HG02798 (cell line): ENCODE measurements around the gene ELOA2.
"Not testable (repeated sequence)": the region's sequence is repeated elsewhere in the genome, so short reads cannot be mapped to it uniquely, and the experiment has no call there.

ENCODE experiments used
- ATAC-seq: cut with Tn5 transposase; IDR thresholded peaks from one replicate; pipeline ENCODE4 v1.9.1; 2021; ENCODE audit warnings: mild to moderate bottlenecking; ENCODE audit not compliant: unreplicated experiment, poor library complexity

Gene ELOA2

DNA sequence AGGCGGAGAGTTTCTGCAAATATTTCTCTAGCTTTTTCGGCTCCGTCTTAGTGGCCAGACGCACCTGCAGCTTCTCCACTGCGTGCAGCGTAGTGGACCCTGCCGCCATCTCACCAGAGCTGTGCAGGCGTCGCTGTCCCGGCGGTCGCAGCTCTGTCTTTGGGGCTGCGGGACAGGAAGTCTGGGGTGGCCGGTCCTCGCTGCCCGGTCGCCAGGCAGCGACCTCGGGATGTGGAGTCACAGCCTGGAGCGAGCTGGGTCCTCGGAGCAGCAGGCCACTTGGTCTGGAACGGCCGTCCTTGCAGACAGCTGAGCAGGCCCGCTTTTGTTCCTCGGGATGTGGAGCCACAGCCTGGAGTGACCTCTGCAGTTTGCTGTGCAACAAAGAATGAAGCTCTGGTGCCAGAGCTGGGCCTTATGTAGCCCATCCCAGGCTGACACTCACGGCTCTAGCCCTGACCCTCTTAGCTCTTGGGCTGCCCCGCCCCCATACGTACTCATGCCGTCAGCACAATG, at the start of gene ELOA2:
Gene ELOA2 (minus strand): TSS at position 466 of the 516 bp plus-strand sequence. CDS start 357 bp downstream, at position 109.
- no peak for ATAC-seq

GRCh38 chr18:47081578-47081977, 46.2 kb upstream of the ELOA2 start:
- ATAC-seq, result no peak

DNA sequence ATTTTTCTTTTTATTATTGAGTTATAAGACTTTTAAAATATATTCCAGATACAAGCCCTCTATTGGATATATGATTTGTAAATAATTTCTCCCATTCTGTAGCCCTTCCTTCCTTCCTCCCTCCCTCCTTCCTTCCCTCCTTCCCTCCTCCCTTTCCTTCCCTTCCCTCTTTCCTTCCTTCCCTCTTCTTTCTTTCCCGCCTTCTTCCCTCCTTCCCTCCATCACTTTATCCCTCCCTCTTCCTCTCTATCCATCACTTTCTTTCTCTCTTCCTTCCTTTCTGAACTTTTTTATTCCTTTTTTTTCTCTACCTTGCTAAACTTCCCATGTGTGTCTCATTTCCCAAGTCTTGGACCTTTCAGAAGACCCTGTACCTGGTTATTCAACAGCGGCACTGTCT, 45.5 kb upstream of the ELOA2 start:
- no peak for ATAC-seq

- ATAC-seq, result no peak
Measured at GRCh38 chr18:47077111-47077510, 41.7 kb upstream of the ELOA2 start.

- no peak for ATAC-seq
Measured at GRCh38 chr18:47075098-47075883, 39.9 kb upstream of the ELOA2 start.

- no peak for ATAC-seq
Measured at GRCh38 chr18:47067648-47068047, 32.2 kb upstream of the ELOA2 start.

- ATAC-seq, result no peak
Measured at GRCh38 chr18:47063096-47063495, 27.7 kb upstream of the ELOA2 start.

GRCh38 chr18:47062471-47062870, 27.1 kb upstream of the ELOA2 start:
- no peak for ATAC-seq

DNA sequence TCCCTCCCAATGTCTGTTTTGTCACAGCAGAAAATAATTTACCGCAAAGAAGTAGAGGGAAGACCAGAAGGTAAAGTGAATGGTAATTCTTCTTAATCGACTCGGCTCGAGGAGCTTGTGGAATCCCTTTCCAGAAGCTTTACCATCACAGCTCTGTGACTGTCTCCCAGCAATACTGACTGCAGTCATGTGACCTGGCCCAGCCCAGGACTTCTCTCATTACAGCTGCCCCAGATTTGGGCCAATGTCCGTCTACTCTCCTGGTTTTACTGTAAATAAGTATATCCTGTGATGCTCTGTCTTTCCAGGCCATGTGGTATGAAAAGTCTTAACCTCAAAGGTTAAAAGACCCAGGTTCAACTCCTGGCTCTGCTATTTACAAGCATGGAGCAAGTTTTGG, 18.9 kb upstream of the ELOA2 start:
- ATAC-seq, result no peak

DNA sequence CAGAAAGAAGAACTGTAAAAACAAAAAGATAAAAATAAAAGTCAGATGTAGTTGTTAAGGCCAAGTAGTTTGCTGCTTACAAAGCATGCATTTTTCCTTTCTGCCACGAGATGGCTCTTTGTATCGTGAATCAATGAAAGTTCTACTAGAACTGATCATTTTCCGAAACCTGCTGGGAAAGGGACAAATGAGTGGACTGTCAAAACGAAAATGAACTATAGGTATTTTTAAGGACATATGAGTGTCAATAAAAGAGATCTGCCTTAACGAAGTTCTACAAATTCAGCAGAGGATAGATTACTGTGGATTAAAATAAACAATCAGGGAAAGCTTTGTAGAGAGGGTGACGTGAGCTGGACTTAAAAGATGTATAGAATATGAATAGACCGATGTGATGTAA, 15.0 kb upstream of the ELOA2 start:
- ATAC-seq, result no peak

- no peak for ATAC-seq
Measured at GRCh38 chr18:47040982-47041381, 5.6 kb upstream of the ELOA2 start.

DNA sequence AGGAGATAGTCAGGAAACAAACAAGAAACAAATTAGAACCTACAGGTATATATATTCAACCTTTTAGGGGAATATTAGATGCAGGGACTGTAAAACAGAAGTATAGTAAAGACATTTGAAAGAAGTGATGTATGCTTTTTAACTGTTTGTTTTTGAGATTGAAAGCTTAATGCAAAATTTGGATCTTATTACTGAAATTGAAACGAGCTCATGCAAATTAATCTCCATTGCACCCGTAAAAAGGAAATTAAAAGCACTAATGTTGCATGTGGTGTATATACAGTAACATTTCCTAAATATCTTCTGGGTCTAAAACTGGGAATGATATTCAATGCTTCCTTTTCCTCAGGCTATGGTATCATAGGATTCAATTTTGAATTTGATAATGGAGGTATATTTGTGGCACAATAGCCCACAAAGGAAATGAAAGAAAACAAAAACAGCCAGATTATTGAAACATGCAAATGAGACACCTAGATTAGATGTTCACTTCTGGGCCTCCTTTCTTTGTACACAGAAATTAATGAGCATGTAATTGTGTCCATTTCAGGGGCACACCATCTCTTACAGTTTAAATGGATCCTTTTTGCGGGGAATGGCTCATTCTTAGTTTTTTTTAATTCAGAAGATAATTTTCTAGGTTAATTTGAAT, 1.6 kb upstream of the ELOA2 start:
- no peak for ATAC-seq

DNA sequence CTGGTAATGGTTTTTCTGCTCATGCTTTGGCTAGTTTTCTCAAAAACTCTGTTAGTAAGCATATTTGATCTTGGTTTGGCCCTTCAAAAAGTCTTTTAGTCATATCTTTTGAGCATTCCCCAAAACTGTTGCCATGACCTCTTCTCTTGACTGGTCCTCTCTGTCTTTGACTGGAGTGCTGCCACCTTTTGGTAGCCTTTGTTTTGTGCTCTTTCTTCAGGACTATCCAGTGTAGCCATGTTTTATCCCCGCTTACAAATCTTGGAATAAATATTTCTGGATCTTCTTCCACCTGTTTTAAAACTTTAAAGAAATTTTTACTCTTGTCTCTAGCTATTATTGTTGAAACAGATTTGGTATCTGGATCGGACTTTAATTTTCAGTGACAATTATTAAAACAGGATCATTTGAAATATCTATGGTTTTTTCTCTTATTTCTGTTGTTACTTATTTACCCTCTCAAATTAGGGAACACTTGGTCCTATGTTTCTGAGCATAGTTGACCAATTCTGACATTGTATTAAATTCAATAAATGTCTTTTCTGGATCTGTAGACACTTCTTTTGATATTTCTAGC, 965 bp upstream of the ELOA2 start:
- no peak for ATAC-seq

DNA sequence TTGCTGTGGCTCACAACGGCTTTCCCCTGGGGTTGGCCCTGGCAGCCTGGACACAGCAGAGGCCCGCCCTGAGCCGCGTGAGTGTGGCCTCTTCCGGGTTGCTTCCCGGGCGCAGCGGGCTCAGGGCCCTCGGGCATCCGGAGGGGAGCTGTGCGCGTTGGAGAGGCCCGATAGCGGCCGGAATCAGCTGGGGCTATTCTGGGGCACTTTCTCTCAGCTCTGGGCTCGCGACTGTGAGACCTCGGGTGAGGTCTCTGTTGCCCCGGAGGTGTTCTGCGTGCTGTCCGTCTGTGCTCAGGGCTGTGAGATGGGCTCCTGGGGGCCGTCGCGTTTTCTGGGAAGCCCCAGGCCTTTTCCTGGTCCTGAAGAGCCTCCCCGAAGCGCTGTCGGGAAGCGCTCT, 830 bp downstream of the ELOA2 start:
- ATAC-seq, result not testable (repeated sequence)

DNA sequence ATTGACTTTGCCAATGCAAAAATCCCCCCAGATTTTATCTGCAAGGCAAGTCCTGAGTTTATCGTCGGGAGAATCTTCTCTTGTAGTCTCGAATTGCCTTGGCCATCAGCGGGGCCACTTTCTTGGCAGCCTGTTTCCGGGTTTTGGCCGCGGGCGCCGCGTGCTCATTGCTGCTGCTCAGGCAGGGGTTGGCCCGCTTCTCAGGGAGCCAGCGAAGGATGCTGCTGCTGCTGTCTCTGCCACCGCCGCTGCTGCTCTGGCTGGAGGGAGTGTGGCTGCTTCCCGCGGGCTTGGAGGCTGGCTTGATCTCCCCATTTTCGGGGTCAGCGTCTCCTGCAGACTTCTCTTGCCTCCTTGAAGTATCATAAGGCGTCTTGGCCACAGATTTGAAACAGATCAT, 2.5 kb downstream of the ELOA2 start:
- no peak for ATAC-seq

- ATAC-seq, result not testable (repeated sequence)
Measured at GRCh38 chr18:47030887-47031286, 4.5 kb downstream of the ELOA2 start.

- ATAC-seq, result not testable (repeated sequence)
Measured at GRCh38 chr18:47029684-47030353, 5.6 kb downstream of the ELOA2 start.

DNA sequence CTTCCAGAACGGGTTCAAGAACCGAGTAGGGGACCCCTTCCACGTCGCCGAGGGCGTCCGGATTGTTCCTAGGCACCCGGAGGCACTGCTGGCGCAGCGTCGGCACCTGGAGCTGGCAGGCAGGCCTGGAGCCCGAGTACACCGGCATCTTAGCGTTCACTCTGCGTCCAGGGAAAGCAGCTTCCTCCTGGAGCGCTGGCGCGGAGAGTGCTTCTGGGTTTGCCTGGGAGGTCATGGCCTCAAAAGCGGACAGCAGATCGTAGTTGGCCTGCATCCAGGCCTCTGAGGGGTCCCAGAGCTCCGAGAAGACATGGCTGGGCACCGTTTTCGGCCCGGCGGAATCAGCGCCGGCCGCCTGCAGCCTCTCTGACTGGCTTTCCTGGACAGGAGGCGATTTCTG, 6.7 kb downstream of the ELOA2 start:
- ATAC-seq, result not testable (repeated sequence)

- ATAC-seq, result not testable (repeated sequence)
Measured at GRCh38 chr18:47025557-47026174, 9.8 kb downstream of the ELOA2 start.

DNA sequence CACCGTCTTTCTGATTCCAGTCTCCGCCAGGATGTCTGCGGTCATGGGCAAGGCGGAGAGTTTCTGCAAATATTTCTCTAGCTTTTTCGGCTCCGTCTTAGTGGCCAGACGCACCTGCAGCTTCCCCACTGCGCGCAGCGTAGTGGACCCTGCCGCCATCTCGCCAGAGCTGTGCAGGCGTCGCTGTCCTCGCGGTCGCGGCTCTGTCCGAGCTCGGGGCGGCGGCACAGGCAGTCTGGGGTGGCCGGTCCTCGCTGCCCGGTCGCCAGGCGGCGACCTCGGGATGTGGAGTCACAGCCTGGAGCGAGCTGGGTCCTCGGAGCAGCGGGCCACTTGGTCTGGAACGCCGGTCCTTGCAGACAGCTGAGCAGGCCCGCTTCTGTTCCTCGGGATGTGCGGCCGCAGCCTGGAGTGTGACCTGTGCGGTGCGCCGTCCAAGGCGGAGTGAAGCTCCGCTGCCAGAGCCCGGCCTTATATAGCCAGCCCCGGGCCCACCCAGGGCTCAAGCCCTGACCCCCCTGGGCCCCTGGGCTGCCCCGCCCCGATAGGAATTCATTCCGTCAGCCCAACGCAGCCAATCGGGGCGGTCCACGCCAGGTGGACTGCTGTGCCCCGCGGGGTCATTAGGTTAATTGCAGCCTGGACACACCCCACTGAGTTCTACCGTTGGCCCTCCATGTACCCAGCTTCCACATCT, 11.5 kb downstream of the ELOA2 start:
- ATAC-seq, result not testable (repeated sequence)
